ENCODE measurements around the gene MAEA.

GRCh38 chr4:1253831-1254230 is 35.9 kb upstream of the MAEA start:
- TF ChIP-seq GATA2 (IDR thresholded peaks at IDR 0.05; ENCODE audit: low read depth, low read length) (no peak), GATA3 (IDR thresholded peaks at IDR 0.05; ENCODE audit: low read depth, low read length) (no peak)
